ENCODE data around the gene NISCH. TPM values are rescaled to one million over a fixed set of nuclear protein-coding genes. Genes with fewer than 3 reads are reported as not detected.
A peak's percentile ranks its signal among the peaks of the same experiment; 100 is the strongest.

The NISCH gene
- total RNA-seq = 45.6 TPM
- long read RNA-seq, full-length matches to known transcripts = 15 of 34 reads
- long read RNA-seq, partial matches to known transcripts = 16 of 34 reads
- long read RNA-seq, other reads (novel, unspliced or antisense) = 3 of 34 reads

- peak; percentile 96 for DNase-seq (ENCODE audit: missing footprints)
- intact Hi-C loops (cut with DNase I) = loop anchor here (5.0 kb wide), 2 partner anchors 82 to 232 kb away; partner anchors contain the start of genes GNL3, PBRM1 and UQCC5
Measured at GRCh38 chr3:52455283-52456168, at the start of gene NISCH. Gene NISCH (plus strand): TSS chr3:52455604. CDS start chr3:52455642, 38 bp downstream.

GRCh38 chr3:52406231-52406661 lies 49.2 kb upstream of the NISCH start:
- DNase-seq (ENCODE audit: missing footprints) (peak; percentile 56), ATAC-seq (no peak)
- intact Hi-C loops (cut with DNase I) = loop anchor here (10.0 kb wide), 1 partner anchor 431 kb away; the partner anchor contains the start of genes ABHD14A and ABHD14B

More at GRCh38 chr3:52455283-52456168, at the start of gene NISCH:
- ATAC-seq = peak; percentile 62

- DNase-seq (ENCODE audit: missing footprints) = peak; percentile 14
- intact Hi-C loops (cut with DNase I) = loop anchor here (10.0 kb wide), 1 partner anchor 432 kb away; the partner anchor contains the start of genes ABHD14A and ABHD14B
- no peak for ATAC-seq
Measured at GRCh38 chr3:52406791-52407510, 48.5 kb upstream of the NISCH start.

DNA sequence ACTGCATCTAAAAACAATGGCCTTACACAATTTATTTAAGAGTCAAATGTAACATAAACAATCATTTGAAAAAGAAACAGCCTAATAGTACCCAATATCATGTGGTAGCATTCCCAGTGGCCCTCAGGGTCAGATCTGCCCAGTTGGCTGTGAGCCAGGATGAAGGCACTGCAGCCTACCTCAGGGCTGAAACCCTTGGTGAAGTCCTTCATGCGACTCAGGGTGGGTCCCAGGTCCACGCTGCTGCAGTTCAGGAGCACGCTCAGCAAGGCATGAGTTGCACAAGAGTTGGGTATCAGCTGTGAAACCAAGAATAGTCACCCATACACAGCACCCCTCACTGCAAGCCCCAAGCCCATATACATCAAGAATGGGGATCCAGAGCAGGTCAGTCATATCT lies 47.6 kb upstream of the NISCH start:
- intact Hi-C loops (cut with DNase I) = loop anchor here (10.0 kb wide), 1 partner anchor 433 kb away; the partner anchor contains the start of genes ABHD14A and ABHD14B
- DNase-seq (ENCODE audit: missing footprints) = peak; percentile 63
- no peak for ATAC-seq

DNA sequence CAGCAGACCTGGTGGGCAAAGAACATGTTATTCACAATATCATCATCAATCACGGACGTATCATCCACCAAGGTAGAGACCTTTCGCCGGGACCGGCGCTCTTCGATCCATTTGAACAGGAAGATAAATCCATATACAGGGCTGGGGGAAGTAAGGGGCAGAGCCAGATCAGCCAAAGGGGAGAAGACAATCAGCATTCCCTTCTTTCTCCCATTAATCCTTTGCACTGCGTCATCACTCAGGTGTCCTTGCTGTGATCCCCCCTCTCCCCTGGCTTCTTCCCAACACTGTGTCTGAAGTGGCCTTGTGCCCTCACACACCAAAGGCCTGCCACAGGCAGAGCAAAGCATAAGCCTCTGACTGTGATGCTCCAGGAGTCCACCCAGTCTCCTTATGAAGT lies 46.9 kb upstream of the NISCH start:
- DNase-seq (ENCODE audit: missing footprints) (no peak), ATAC-seq (no peak)
- intact Hi-C loops (cut with DNase I) = loop anchor here (10.0 kb wide), 1 partner anchor 434 kb away; the partner anchor contains the start of genes ABHD14A and ABHD14B

DNA sequence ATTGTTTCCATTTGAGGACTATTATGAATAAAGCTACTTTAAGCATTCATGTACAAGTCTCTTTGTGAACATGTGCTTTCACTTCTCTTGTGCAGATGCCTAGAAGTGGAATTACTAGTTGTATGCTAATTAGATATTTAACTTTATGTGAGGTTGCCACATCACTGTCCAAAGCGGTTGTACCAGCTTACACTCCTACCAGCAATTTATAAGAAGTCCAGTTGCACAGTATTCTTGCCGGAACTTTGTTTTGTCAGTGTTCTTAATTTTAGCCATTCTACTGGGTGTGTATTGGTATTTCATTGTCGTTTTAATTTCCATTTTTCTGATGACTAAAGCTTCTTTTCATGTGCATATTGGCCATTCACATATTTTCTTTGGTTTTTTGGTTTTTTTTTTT lies 39.6 kb upstream of the NISCH start:
- DNase-seq (ENCODE audit: missing footprints) = no peak
- no peak for ATAC-seq
- intact Hi-C loops (cut with DNase I) = no loop called here

DNA sequence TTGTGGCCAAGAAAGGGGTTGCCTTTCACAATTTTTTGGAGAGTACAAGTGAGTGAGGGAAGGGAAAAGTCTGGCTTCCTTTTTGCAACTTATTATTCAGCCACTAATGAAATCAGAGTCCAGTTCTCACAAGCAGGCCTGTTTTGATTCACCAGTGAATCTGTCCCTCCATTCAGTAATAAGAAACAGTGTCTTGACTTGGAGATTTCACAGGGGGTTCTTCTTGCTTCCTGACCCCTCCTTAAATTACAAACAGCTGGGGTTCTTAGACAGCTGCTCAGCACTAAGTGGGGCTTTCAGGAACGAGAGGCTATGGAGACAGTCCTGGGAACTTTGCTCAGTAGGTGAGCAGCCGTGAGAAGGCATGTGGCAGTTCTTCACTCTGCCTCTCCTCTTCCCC lies 35.0 kb upstream of the NISCH start:
- no peak for ATAC-seq
- no peak for DNase-seq (ENCODE audit: missing footprints)

GRCh38 chr3:52422669-52423068 lies 32.7 kb upstream of the NISCH start:
- intact Hi-C loops (cut with DNase I) = no loop called here
- DNase-seq (ENCODE audit: missing footprints) (no peak), ATAC-seq (no peak)

More for the DNA sequence above, 35.0 kb upstream of the NISCH start:
- intact Hi-C loops (cut with DNase I) = no loop called here

- ATAC-seq (peak; percentile 83), DNase-seq (ENCODE audit: missing footprints) (no peak)
- intact Hi-C loops (cut with DNase I) = no loop called here
Measured at GRCh38 chr3:52423173-52423572, 32.2 kb upstream of the NISCH start.

GRCh38 chr3:52428151-52429005 lies 27.0 kb upstream of the NISCH start:
- peak; percentile 81 for ATAC-seq
- DNase-seq (ENCODE audit: missing footprints) = no peak
- intact Hi-C loops (cut with DNase I) = loop anchor here (1.0 kb wide), 1 partner anchor 19 kb away; no protein-coding TSS in a partner anchor

DNA sequence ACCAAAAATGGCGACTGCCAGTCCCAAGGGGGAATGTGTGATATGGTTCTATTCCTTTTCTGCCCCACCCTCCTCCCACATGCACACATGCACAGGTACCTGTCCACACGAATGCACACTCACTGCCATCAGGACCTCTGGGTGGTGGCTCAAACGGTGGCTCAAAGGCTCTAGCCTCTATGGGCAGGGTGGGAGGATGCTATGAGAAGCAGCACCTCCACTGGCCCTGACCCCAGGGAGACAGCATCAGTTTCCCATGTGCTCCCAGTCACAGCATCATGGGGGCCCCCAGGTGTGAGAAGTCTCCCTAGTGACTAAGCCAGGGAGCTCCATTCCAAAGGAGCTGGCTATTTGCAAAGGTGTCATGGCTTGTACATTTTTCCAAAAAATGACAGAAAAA lies 26.4 kb upstream of the NISCH start:
- ATAC-seq (no peak), DNase-seq (ENCODE audit: missing footprints) (no peak)
- intact Hi-C loops (cut with DNase I) = no loop called here

DNA sequence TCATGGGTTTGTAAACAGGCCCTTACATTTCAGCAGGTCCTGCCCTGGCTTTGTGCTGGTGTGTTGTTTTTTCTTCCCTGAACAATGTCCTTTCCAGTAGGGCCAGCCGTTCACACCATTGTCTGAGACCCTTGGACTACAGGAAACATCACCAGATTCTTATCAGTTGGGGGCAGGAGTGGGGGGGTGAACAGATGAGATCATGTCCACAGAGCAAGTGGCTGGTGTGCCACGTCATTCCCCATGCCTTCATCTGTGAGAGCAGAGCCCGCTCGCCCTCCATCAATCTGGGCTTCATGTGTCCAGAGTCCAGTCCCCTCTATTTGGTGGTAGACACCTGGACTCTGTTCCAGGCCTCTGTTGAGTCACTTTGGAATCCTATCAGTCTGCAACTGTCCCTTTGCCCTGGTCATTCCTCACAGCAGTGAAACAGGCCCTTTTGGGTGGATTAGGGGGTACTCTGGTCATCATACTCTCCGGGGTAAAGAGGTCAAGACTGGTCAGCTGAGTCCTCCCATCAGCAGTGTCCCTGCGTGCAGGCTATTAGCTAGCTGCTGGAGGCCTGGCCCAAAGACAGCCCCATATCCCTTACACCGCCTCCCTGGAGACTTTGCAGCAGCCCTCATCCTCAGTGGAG lies 25.5 kb upstream of the NISCH start:
- DNase-seq (ENCODE audit: missing footprints) (no peak), ATAC-seq (no peak)
- intact Hi-C loops (cut with DNase I) = no loop called here

DNA sequence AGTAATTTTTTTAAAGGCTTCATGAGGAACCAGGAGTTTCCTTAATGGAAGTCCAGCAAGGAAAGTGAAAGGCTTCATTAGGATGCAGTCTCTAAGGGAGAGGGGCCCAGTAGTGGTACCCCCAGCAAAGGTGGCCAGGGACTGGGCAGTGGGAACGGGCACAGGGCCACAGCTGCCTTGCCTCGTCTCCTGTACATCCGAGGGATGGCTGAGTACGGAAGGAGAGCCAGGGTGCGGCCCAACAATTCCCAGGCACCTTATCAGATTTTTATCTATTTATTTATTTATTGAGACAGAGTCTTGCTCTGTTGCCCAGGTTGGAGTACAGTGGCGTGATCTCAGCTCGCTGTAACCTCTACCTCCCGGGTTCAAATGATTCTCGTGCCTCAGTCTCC lies 25.0 kb upstream of the NISCH start:
- DNase-seq (ENCODE audit: missing footprints) (no peak), ATAC-seq (no peak)
- intact Hi-C loops (cut with DNase I) = no loop called here

- DNase-seq (ENCODE audit: missing footprints) (no peak), ATAC-seq (peak; percentile 25)
- intact Hi-C loops (cut with DNase I) = no loop called here
Measured at GRCh38 chr3:52431459-52432223, 23.8 kb upstream of the NISCH start.

DNA sequence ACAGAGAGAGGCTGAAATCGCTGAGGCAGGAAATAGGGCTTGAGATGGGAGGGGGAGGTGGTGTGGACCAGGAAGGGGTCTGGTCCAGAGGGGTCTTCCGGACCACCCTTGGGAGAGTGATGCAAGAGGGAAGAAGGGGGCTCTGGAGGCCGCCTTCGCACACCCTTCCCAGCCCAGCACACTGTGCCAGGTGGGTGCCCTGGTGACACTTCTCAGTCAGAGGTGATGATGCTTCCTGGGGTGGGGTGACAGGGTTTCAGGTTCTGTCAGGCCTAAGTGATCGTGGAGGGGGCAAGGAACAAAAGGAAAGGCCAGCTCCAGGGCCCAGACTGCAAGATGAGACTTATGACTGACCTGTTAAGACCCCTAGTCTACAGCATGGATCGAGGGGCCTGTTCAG lies 23.2 kb upstream of the NISCH start:
- no peak for ATAC-seq
- no peak for DNase-seq (ENCODE audit: missing footprints)
- intact Hi-C loops (cut with DNase I) = no loop called here

DNA sequence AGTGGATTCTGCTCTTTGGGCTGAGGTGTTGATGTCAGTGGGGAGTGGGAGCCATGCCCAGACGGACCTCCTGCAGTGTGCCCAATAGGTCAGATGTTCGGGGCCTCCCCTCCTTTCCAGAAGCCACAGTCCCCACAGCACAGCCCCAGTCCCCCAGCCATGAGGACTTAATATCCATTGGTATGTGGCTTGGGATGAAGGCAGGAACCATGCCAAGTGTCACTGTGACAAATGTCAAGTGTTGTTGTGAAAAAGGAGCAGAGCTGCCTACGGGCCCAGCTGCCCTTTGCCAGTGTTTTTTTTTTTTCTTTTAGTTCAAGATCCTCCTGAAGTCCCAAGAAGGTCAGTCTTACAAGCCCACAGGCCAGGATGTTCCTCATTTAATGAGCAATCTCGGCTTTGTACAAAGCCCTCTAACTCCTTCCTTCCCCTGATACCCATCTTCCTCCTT lies 22.7 kb upstream of the NISCH start:
- intact Hi-C loops (cut with DNase I) = no loop called here
- DNase-seq (ENCODE audit: missing footprints) = no peak
- ATAC-seq = peak; percentile 4

Measured in Right ventricle myocardium inferior (tissue), 1 donor.